Stomach (tissue), 19 donors: ENCODE data around the gene SUSD5. TPM values are rescaled to one million over a fixed set of nuclear protein-coding genes. Genes with fewer than 3 reads are reported as not detected.

Experiments
- DNase-seq, 2 donors: peaks; one replicate each; pipeline versions ENCODE4 v3.0.0 to v3.0.0-alpha.2; 2013 to 2019
- H3K27ac ChIP-seq, 5 donors: fragments of 200-600 bp in 4 of 5; sonication (generic) in 4 of 5; one replicate each; pipeline ENCODE4 v1.5.1; 2013 to 2019; ENCODE audit warnings: mild to moderate bottlenecking in 1 of 5, moderate library complexity in 1 of 5
- H3K27me3 ChIP-seq, 3 donors: fragments of 200-600 bp; sonication (generic); one replicate each; pipeline ENCODE4 v1.5.1; 2017 to 2019; ENCODE audit warnings: mixed run types in 1 of 3
- H3K36me3 ChIP-seq, 4 donors: fragments of 200-600 bp; sonication (generic); 1 replicate in 3 of 4; 2 replicates in 1 of 4; pipeline ENCODE4 v1.5.1; 2016 to 2019
- H3K4me1 ChIP-seq, 4 donors: fragments of 200-600 bp; sonication (generic); one replicate each; pipeline ENCODE4 v1.5.1; 2016 to 2019
- H3K4me3 ChIP-seq, 4 donors: fragments of 200-600 bp; sonication (generic) in 3 of 4; one replicate each; pipeline ENCODE4 v1.5.1; 2016 to 2019; ENCODE audit warnings: mild to moderate bottlenecking in 1 of 4
- H3K9me3 ChIP-seq, 4 donors: fragments of 200-600 bp; sonication (generic); one replicate each; pipeline ENCODE4 v1.5.1; 2016 to 2019
- CTCF ChIP-seq, 7 experiments: fragments of 450-650 bp in 4 of 7; fragments of 200-600 bp in 3 of 7; sonication (generic) in 3 of 7; IDR thresholded peaks; one replicate each; pipeline ENCODE4 v1.5.1; 2016 to 2019; ENCODE audit warnings: antibody characterized with exemption in 7 of 7, control low read depth in 2 of 7, mild to moderate bottlenecking in 1 of 7
- EP300 ChIP-seq: sonication (generic); formaldehyde crosslinking; IDR thresholded peaks from one replicate; pipeline ENCODE4 v1.6.1; 2017; ENCODE audit warnings: antibody characterized with exemption
- POLR2A ChIP-seq, 4 donors: fragments of 450-650 bp; IDR thresholded peaks; one replicate each; pipeline ENCODE4 v1.6.1; 2016; ENCODE audit warnings: antibody characterized with exemption in 4 of 4, control low read depth in 2 of 4, mild to moderate bottlenecking in 1 of 4, moderate library complexity in 1 of 4
- POLR2AphosphoS5 ChIP-seq, 3 donors: sonication (generic); formaldehyde crosslinking; IDR thresholded peaks; one replicate each; pipeline ENCODE4 v1.6.1; 2016; ENCODE audit warnings: antibody characterized with exemption in 3 of 3
- WGBS, 5 donors: extraction: QIAGEN DNeasy Blood & Tissue Kit in 3 of 5; methylation state at CpG; one replicate each; pipeline versions ENCODE4 v1.1.5 to v1.1.7; 2013 to 2018; 5-methylcytosine and 5-hydroxymethylcytosine counted together
- intact Hi-C: fragments of 100-400 bp; cut with DNase I; formaldehyde crosslinking; loops from one replicate; pipeline ENCODE4 v1.15.1; 2023; ENCODE audit warnings: low total_unique reads
- long read RNA-seq, 10 donors: transcript quantifications; one replicate each; lab custom pipeline, GENCODE V29; 2026
- polyA plus RNA-seq, 3 donors: library from polyadenylated mRNA; stranded (reverse); fragments of 200-250 nt; gene quantifications; one replicate each; pipeline ENCODE4 v1.2.3, GENCODE V29; 2013
- total RNA-seq, 5 donors: library from RNA; depleted of rRNA; stranded (reverse); fragments of >200 nt; gene quantifications; one replicate each; pipeline versions ENCODE4 v1.1.0 to v1.2.3, GENCODE V29; 2014 to 2016
- donor health status: healthy with polysubstance abuse.
- donor health status: Bipolar disorder and iron deficiency.
- donor health status: healthy.

The SUSD5 gene
- total RNA-seq (1 to 10 TPM in 2 of 5 donors, under 1 TPM in 2, not detected in 1; 0.29 to 4.6 (median 2.3) TPM), polyA plus RNA-seq (under 1 TPM in 1 of 3 donors, not detected in 2; 0.25 TPM)
- long read RNA-seq, donor 1, full-length matches to known transcripts: 1 of 1 reads
- long read RNA-seq, donor 1, partial matches to known transcripts: 0 of 1 reads
- long read RNA-seq, donor 1, other reads (novel, unspliced or antisense): 0 of 1 reads
- long read RNA-seq, donor 2, full-length matches to known transcripts: 1 of 1 reads
- long read RNA-seq, donor 2, partial matches to known transcripts: 0 of 1 reads
- long read RNA-seq, donor 2, other reads (novel, unspliced or antisense): 0 of 1 reads
- long read RNA-seq, donor 3: 0 reads
- long read RNA-seq, donor 4: 0 reads
- long read RNA-seq, donor 5: 0 reads
- long read RNA-seq, donor 6: 0 reads
- long read RNA-seq, donor 7, full-length matches to known transcripts: 2 of 2 reads
- long read RNA-seq, donor 7, partial matches to known transcripts: 0 of 2 reads
- long read RNA-seq, donor 7, other reads (novel, unspliced or antisense): 0 of 2 reads
- long read RNA-seq, donor 8: 0 reads
- long read RNA-seq, donor 9, full-length matches to known transcripts: 1 of 1 reads
- long read RNA-seq, donor 9, partial matches to known transcripts: 0 of 1 reads
- long read RNA-seq, donor 9, other reads (novel, unspliced or antisense): 0 of 1 reads
- long read RNA-seq, donor 10, full-length matches to known transcripts: 1 of 1 reads
- long read RNA-seq, donor 10, partial matches to known transcripts: 0 of 1 reads
- long read RNA-seq, donor 10, other reads (novel, unspliced or antisense): 0 of 1 reads

- TF ChIP-seq EP300: no peak
- TF ChIP-seq CTCF (IDR thresholded peaks at IDR 0.05): no peak
- TF ChIP-seq POLR2AphosphoS5 (IDR thresholded peaks at IDR 0.05): no peak
- TF ChIP-seq POLR2A (IDR thresholded peaks at IDR 0.05): no peak
These were observed at the start of gene SUSD5 for GRCh38 chr3:33218446-33219174. TSS of gene SUSD5 (minus strand) at chr3:33218810. CDS start at chr3:33218797, 13 bp downstream.

DNA sequence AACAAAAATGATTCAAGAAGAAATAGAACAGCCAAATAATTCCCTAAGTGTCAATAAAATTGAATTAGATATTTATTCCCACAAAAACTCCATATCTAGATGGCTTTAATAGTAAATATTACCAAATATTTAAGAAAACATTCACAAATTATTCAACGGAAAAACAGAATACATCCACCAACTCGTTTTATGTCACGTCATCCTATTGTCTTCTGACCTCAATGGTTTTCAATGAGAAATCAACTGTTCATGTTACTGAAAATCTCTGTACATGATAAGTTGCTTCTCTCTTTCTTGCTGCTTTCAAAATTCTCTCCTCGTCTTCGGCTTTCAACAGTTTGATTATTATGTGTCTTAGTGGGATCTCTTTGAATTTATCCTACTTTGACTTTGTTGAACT lies 41.5 kb upstream of the SUSD5 start:
- 86 to 95% (median 93%) methylated on average over 5 of the region's 5 CpGs for WGBS, 5 donors
- TF ChIP-seq CTCF (IDR thresholded peaks at IDR 0.05) (no peak), POLR2AphosphoS5 (IDR thresholded peaks at IDR 0.05) (no peak), EP300 (no peak), POLR2A (IDR thresholded peaks at IDR 0.05) (no peak)
- Histone ChIP-seq H3K27me3 (no peaks in the 10 kb centered on the region), H3K9me3 (peaks cover 0 to 6% (median 0%) of the 10 kb centered on the region in 4 donors), H3K4me1 (no peaks in the 10 kb centered on the region), H3K36me3 (no peaks in the 10 kb centered on the region), H3K27ac (no peak overlapping the region), H3K4me3 (no peak overlapping the region)
- DNase-seq: no peak
- intact Hi-C loops: no loop called here

More at GRCh38 chr3:33218446-33219174, at the start of gene SUSD5:
- peaks cover 0 to 61% (median 23%) of the 10 kb centered on the region in 3 donors for H3K27me3 ChIP-seq
- H3K4me1 ChIP-seq: peaks cover 13 to 19% (median 14%) of the 10 kb centered on the region in 4 donors
- peak in 1 of 2 donors; percentile 67 for DNase-seq
- H3K27ac ChIP-seq: peak within 1 kb of the TSS in 1 of 5 donors; percentile 7
- peak within 1 kb of the TSS; percentile 42 to 53 (median 46) for H3K4me3 ChIP-seq
- H3K36me3 ChIP-seq: no peaks in the 10 kb centered on the region
- intact Hi-C loops: no loop called here
- no peaks in the 10 kb centered on the region for H3K9me3 ChIP-seq
- WGBS, 5 donors: 0 to 4% (median 1%) methylated on average over 11 to 90 of the region's 90 CpGs

DNA sequence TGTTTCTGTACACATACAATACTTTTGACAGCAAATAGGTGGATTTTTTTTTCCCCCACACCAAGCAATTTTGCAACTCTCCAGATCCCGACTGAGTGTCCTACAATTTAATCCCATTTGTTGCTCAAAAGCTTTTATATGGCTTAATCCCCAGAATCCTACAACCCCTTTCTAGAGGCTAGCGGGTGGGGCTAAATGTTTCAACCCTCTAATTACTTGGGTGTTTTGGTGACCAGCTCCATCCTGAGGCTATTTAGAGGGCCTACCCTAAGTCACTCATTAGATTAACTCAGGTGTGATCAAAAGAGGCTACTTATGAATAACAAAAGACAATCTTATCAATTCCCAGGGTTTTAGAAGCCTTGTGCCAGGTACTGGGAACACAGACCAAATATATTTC lies 37.6 kb upstream of the SUSD5 start:
- Histone ChIP-seq H3K27me3 (no peaks in the 10 kb centered on the region), H3K4me1 (no peaks in the 10 kb centered on the region), H3K36me3 (no peaks in the 10 kb centered on the region), H3K27ac (no peak overlapping the region), H3K4me3 (no peak overlapping the region), H3K9me3 (no peaks in the 10 kb centered on the region)
- 65 to 81% (median 70%) methylated on average over 2 of the region's 2 CpGs for WGBS, 5 donors
- no peak for DNase-seq
- intact Hi-C loops: no loop called here
- no peak for TF ChIP-seq POLR2A (IDR thresholded peaks at IDR 0.05)
- TF ChIP-seq CTCF (IDR thresholded peaks at IDR 0.05): no peak
- no peak for TF ChIP-seq POLR2AphosphoS5 (IDR thresholded peaks at IDR 0.05)
- TF ChIP-seq EP300: no peak

- DNase-seq: no peak
- no peaks in the 10 kb centered on the region for H3K27me3 ChIP-seq
- TF ChIP-seq CTCF (IDR thresholded peaks at IDR 0.05): no peak
- no peak for TF ChIP-seq POLR2AphosphoS5 (IDR thresholded peaks at IDR 0.05)
- no peak for TF ChIP-seq POLR2A (IDR thresholded peaks at IDR 0.05)
- no peak for TF ChIP-seq EP300
- H3K36me3 ChIP-seq: no peaks in the 10 kb centered on the region
- H3K4me1 ChIP-seq: peaks cover 0 to 8% (median 0%) of the 10 kb centered on the region in 4 donors
- no peak overlapping the region for H3K27ac ChIP-seq
- intact Hi-C loops: no loop called here
- H3K9me3 ChIP-seq: no peaks in the 10 kb centered on the region
- no peak overlapping the region for H3K4me3 ChIP-seq
- WGBS, 5 donors: 44 to 79% (median 69%) methylated on average over 1 of the region's 1 CpG
These were observed 32.1 kb upstream of the SUSD5 start for GRCh38 chr3:33250712-33251111.
